Bronchus fibroblast of lung (primary cell): ENCODE measurements around the gene DDX6. TPM values are rescaled to one million over a fixed set of nuclear protein-coding genes. Genes with fewer than 3 reads are reported as not detected.

Source experiments
- total RNA-seq: library from RNA; depleted of rRNA; stranded (reverse); fragments of >200 nt; gene quantifications from 2 replicates; pipeline ENCODE4 v1.2.3, GENCODE V29; 2015

Gene DDX6, protein sequence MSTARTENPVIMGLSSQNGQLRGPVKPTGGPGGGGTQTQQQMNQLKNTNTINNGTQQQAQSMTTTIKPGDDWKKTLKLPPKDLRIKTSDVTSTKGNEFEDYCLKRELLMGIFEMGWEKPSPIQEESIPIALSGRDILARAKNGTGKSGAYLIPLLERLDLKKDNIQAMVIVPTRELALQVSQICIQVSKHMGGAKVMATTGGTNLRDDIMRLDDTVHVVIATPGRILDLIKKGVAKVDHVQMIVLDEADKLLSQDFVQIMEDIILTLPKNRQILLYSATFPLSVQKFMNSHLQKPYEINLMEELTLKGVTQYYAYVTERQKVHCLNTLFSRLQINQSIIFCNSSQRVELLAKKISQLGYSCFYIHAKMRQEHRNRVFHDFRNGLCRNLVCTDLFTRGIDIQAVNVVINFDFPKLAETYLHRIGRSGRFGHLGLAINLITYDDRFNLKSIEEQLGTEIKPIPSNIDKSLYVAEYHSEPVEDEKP
- 44.9 and 48.8 TPM in 2 replicates for total RNA-seq

DNA sequence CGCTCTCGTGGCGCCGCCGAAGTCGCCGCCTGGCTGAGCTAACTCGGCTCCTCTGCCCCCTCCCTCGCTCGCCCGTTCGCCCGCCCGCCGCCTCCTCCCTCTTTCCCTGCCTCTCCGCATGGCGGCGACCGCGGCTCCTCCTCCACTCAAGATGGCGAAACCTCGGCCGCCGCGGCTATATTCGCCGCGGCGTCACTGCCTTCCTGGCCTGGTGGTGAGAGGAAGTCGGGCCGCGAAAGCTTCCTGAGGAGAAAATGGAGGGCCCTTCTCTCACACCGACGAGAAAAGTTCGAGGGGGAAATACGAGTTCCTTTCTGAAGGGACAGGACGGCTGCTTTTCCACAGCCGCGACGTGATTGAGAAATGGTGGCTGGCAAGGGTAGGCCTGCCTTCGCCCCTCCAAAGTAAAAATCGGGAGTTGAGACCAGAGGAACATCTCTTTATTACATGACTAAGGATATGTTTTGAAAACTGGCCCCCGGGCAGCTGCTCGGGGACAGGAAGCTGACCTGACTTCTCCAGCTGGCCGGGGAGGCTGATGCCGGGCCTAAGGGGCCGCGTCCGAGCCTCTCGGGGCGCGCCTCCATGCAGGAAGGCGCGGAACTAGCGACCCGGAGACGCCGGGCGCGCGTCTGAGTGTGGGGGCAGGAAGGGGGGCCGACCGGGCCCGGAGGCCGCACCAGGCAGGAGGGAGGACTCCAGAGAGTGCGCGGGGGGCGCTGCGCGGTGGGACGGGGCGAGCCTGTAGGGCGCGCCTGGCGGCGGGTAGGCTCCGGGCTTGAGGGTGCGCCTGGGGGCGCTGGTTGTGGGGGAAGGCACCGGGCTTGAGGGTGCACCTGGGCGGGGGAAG is at the start of gene DDX6:
Gene DDX6 (minus strand): TSS at position 54 of the 850 bp plus-strand sequence. CDS start 4,913 bp downstream, outside the sequence.

Other genes starting within 250 kb of the DDX6 start
- gene IFT46, start 225.2 kb downstream of the DDX6 start, total RNA-seq = 28.1 and 29.3 TPM in 2 replicates
- 130 and 141 TPM in 2 replicates for gene ARCN1, start 218.8 kb downstream of the DDX6 start, total RNA-seq
- gene PHLDB1, start 183.5 kb downstream of the DDX6 start, total RNA-seq = 51.1 and 51.8 TPM in 2 replicates
- gene TREH, start 111.5 kb downstream of the DDX6 start, total RNA-seq = not detected in 2 replicates
- gene CXCR5, start 92.7 kb upstream of the DDX6 start, total RNA-seq = not detected in 2 replicates
- 21.0 and 21.4 TPM in 2 replicates for gene BCL9L, start 134.8 kb upstream of the DDX6 start, total RNA-seq
- gene UPK2, start 165.1 kb upstream of the DDX6 start, total RNA-seq = not detected in 2 replicates
- gene FOXR1, start 180.6 kb upstream of the DDX6 start, total RNA-seq = not detected in 2 replicates
- gene CENATAC, start 207.0 kb upstream of the DDX6 start, total RNA-seq = 7.1 and 7.9 TPM in 2 replicates
- 1,361 and 1,484 TPM in 2 replicates for gene RPS25, start 227.2 kb upstream of the DDX6 start, total RNA-seq
- 82.4 and 102 TPM in 2 replicates for gene TRAPPC4, start 227.6 kb upstream of the DDX6 start, total RNA-seq
- 20.8 and 24.1 TPM in 2 replicates for gene SLC37A4, start 239.7 kb upstream of the DDX6 start, total RNA-seq